ENCODE results near the gene SH2B2. TPM values are rescaled to one million over a fixed set of nuclear protein-coding genes. Genes with fewer than 3 reads are reported as not detected.

The SH2B2 gene
- total RNA-seq, 2 donors from 2014 or later: 7.7 to 22.3 TPM

DNA sequence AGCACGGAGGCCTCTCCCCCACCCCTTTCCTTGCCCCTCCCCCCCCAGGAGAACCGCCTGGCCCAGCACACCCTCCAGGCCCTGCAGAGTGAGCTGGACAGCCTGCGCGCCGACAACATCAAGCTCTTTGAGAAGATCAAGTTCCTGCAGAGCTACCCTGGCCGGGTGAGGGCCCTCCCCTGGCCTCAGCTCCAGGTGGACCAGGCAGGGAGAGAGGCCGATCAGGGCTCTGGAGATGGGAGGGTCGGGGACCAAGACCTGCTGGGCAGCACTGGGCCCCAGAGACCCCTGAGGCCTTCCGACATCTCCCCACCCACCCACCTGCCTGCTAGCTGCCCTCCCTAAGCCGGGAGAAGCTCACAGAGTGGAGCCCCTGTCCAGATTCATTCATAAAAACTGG is 8.8 kb upstream of the SH2B2 start:
- Histone ChIP-seq H3K27ac (no peak overlapping the region), H3K9me3 (no peaks in the 10 kb centered on the region), H3K36me3 (no peaks in the 10 kb centered on the region), H3K4me3 (no peak overlapping the region), H3K4me1 (replicated peaks) (no peaks in the 10 kb centered on the region), H3K27me3 (replicated peaks; ENCODE audit: insufficient read depth) (no peaks in the 10 kb centered on the region)
- no peak for TF ChIP-seq POLR2A (IDR thresholded peaks at IDR 0.05)
- no peak for TF ChIP-seq POLR2AphosphoS5 (IDR thresholded peaks at IDR 0.05)
- TF ChIP-seq CTCF (IDR thresholded peaks at IDR 0.05): no peak
- DNase-seq (ENCODE audit: low spot score): no peak
- WGBS: 87% methylated on average over 10 of the region's 10 CpGs
- intact Hi-C loops (cut with DNase I): no loop called here

- no peak for DNase-seq (ENCODE audit: low spot score)
- 58% methylated on average over 21 of the region's 23 CpGs for WGBS
- intact Hi-C loops (cut with DNase I): loop anchor here (2.0 kb wide), 1 partner anchor 111 kb away; no protein-coding TSS in a partner anchor
- H3K27me3 ChIP-seq (replicated peaks; ENCODE audit: insufficient read depth): no peaks in the 10 kb centered on the region
- no peak overlapping the region for H3K27ac ChIP-seq
- H3K9me3 ChIP-seq: no peaks in the 10 kb centered on the region
- no peaks in the 10 kb centered on the region for H3K4me1 ChIP-seq (replicated peaks)
- no peak for TF ChIP-seq POLR2A (IDR thresholded peaks at IDR 0.05)
- TF ChIP-seq CTCF (IDR thresholded peaks at IDR 0.05): peak; percentile 48 to 87 (median 74)
- no peak for TF ChIP-seq POLR2AphosphoS5 (IDR thresholded peaks at IDR 0.05)
- H3K4me3 ChIP-seq: no peak overlapping the region
- H3K36me3 ChIP-seq: no peaks in the 10 kb centered on the region
Measured at GRCh38 chr7:102279537-102280400, 6.9 kb upstream of the SH2B2 start.

GRCh38 chr7:102280521-102280920 is 6.1 kb upstream of the SH2B2 start:
- WGBS: 76% methylated on average over 5 of the region's 5 CpGs
- no peaks in the 10 kb centered on the region for H3K4me1 ChIP-seq (replicated peaks)
- no peaks in the 10 kb centered on the region for H3K9me3 ChIP-seq
- intact Hi-C loops (cut with DNase I): loop anchor here (2.0 kb wide), 1 partner anchor 110 kb away; no protein-coding TSS in a partner anchor
- DNase-seq (ENCODE audit: low spot score): no peak
- no peak for TF ChIP-seq CTCF (IDR thresholded peaks at IDR 0.05)
- no peak for TF ChIP-seq POLR2AphosphoS5 (IDR thresholded peaks at IDR 0.05)
- TF ChIP-seq POLR2A (IDR thresholded peaks at IDR 0.05): no peak
- H3K27ac ChIP-seq: no peak overlapping the region
- no peak overlapping the region for H3K4me3 ChIP-seq
- H3K27me3 ChIP-seq (replicated peaks; ENCODE audit: insufficient read depth): no peaks in the 10 kb centered on the region
- no peaks in the 10 kb centered on the region for H3K36me3 ChIP-seq

DNA sequence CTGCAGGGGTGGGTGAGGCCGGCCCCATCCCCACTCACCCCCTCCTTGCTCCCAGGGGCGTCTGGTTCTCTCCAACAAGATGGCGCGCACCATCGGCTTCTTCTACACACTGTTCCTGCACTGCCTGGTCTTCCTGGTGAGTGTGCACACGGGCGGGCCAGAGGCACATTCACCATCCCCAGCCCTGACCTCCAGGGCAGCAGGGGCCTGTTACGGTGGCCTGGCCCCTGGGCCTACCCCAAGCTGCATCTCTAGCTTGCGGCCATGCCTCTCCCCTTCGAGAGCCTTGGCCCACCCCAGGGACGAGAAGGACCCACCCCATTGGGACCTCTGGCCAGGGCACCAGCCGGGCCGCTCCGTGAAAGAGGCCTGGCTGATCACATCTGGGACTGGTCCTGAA is 4.9 kb upstream of the SH2B2 start:
- DNase-seq (ENCODE audit: low spot score): no peak
- no peaks in the 10 kb centered on the region for H3K36me3 ChIP-seq
- H3K4me1 ChIP-seq (replicated peaks): no peaks in the 10 kb centered on the region
- H3K9me3 ChIP-seq: no peaks in the 10 kb centered on the region
- H3K27ac ChIP-seq: no peak overlapping the region
- WGBS: 93% methylated on average over 14 of the region's 14 CpGs
- no peak for TF ChIP-seq POLR2A (IDR thresholded peaks at IDR 0.05)
- no peak for TF ChIP-seq CTCF (IDR thresholded peaks at IDR 0.05)
- no peak for TF ChIP-seq POLR2AphosphoS5 (IDR thresholded peaks at IDR 0.05)
- H3K27me3 ChIP-seq (replicated peaks; ENCODE audit: insufficient read depth): no peaks in the 10 kb centered on the region
- no peak overlapping the region for H3K4me3 ChIP-seq
- intact Hi-C loops (cut with DNase I): loop anchor here (2.0 kb wide), 1 partner anchor 109 kb away; no protein-coding TSS in a partner anchor

All from prostate gland (tissue), 2 donors.